HCT116 (cell line): ENCODE data around the gene JDP2.

Experiments used
- ATF3 ChIP-seq: IDR thresholded peaks from 2 replicates; pipeline ENCODE4 v1.6.1; 2012
- CTCF ChIP-seq, 3 experiments: fragments of 200-600 bp in 1 of 3; sonication (generic) in 1 of 3; IDR thresholded peaks in 2 of 3; conservative IDR thresholded peaks in 1 of 3; 2 replicates each; pipeline ENCODE4 v1.5.1; 2012 to 2017; ENCODE audit warnings: low read depth in 2 of 3, low read length in 2 of 3, antibody characterized with exemption in 1 of 3, borderline replicate concordance in 1 of 3, control low read depth in 1 of 3, mild to moderate bottlenecking in 1 of 3, mixed read lengths in 1 of 3, mixed run types in 1 of 3, moderate library complexity in 1 of 3; ENCODE audit not compliant: insufficient read depth in 1 of 3
- EZH2 ChIP-seq: fragments of 200-600 bp; sonication (generic); IDR thresholded peaks from 2 replicates; pipeline ENCODE4 v1.6.1; 2017; ENCODE audit warnings: antibody characterized with exemption, mixed run types
- SP1 ChIP-seq: IDR thresholded peaks from 2 replicates; pipeline ENCODE4 v1.6.1; 2012; ENCODE audit warnings: low read depth
- SRF ChIP-seq: IDR thresholded peaks from 2 replicates; pipeline ENCODE4 v1.6.1; 2012; ENCODE audit warnings: low read depth

- TF ChIP-seq CTCF (IDR thresholded peaks at IDR 0.05 in 2 of 3, conservative IDR thresholded peaks at IDR 0.05 in 1 of 3; ENCODE audit: borderline replicate concordance in 1 of 3, insufficient read depth in 1 of 3, low read depth in 2 of 3, low read length in 2 of 3) (no peak), SRF (no peak), ATF3 (no peak), SP1 (no peak), EZH2 (no peak)
Measured at GRCh38 chr14:75514673-75515628, 87.1 kb downstream of the JDP2 start.
